HG03045 (cell line): ENCODE measurements around the gene CTXN1.
"Not testable (repeated sequence)": the region's sequence is repeated elsewhere in the genome, so short reads cannot be mapped to it uniquely, and the experiment has no call there.

Source experiments
- ATAC-seq: cut with Tn5 transposase; IDR thresholded peaks from one replicate; pipeline ENCODE4 v1.9.1; 2021; ENCODE audit warnings: mild to moderate bottlenecking, moderate library complexity; ENCODE audit not compliant: unreplicated experiment

Gene CTXN1

DNA sequence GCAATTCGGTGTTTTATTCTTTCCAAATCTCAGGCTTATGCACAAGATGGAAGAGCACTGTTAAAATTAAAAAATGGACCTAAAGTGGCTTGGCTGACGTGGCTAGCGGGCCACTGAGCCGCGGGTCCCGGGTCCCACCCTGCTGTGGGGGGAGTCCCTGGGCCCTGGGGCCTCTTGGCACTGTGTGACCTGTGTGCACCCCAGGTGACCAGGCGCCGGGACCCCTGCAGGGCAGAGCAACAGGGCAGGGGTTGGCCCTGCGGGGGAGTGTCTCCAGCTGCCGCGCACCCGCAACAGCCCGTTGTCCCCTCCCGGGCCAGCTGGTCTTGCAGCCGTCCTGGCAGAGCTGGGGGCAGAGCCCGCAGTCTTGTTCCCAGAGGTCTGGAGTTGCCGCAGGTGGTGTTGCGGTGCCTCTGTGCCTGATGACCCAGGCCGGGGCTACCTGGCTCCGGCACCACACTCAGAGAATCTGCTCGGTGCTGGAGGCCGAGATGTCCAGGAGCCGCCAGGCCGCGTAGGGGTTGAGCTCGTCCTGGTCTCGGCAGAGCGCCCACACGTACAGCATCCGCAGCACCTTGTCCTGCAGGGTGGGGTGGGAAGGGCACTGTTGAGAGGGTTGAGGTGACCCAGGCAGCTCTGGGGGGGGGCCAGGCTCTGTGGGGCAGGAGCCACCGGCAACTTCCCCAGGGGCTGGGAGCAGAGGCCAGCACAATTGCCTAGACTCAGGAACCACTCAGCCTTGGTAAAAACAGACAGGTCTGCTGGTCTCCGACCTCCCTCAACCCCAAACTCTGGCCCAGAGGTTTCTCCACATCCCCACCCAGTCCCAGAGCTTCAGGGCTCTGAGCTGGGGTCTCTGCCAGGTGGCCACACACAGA is 1.0 kb upstream of the CTXN1 start:
- no peak for ATAC-seq

DNA sequence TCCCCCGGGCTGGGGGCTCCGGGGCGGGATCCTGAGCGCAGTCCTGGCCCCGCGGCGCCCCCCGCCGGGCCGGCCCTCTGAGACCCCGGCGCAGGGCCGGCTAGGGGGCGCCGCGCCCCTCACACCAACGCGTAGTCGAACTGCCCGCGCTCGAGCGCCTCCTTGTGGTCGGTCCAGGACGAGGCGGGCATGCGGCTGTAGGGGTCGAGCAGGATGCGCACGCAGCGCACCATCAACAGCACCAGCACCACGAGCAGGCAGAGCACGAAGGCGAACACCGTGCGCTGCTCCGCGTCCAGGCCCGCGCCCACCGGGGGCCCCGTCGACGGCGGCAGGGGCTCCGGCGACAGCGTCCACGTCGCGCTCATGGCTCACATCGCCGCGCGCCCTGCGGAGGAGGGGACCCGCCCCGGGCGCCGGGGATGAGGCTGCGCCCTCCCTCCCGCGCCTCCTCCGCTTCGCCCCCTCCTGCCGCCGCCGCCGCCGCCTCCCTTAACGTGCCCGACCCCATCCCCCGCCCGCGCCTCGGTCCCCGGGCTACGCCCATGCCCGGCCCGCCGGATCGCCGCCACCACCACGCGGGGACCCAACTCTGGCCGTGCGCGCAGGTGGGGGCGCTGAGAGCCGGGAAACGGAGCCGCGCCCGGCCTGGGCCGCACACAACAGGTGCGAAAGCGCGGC is 624 bp downstream of the CTXN1 start:
- ATAC-seq: no peak

DNA sequence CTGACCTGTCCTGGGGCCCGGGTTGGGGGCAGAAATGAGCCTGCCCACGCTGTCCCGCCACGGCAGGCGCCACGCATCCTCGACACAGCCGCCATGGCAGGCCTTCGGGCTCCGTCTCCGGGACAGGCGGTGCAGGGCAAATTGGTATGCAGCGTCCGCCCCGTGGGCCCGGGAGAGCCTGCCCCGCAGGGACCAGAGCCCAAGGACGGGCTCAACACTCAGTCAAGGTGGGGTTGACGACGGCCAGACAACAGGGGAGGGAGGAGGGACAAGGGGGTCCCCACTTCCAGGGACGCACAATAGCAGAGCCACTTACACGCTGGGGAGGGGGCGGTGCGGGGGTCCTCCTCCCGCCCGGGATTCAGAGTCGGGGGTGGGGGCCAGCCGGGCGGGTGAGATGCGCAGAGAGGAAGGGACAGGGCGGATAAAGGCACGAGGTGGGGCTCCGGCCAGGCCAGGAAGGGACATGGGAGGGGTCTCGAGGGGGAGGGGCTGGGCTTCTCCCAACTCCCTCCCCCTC is 1.2 kb downstream of the CTXN1 start:
- no peak for ATAC-seq

DNA sequence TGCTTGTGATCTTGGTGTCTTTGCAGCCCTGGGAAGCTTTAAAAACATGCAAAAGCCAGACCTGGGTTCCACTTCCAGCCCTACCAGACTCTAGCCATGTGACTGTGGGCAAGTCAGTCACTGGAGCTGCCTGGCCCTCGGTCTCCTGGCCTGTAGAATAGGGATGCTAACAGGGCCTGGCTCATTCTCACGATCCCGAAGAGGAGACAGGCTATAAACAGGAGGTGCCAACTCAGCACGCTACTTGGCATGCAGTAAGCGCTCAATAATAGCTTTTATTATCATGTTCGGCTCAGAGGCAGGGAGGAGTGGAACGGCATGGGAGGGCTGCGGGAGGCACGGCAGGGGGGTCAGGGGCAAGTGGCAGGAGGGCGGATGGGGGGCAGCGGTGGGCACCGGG is 1.7 kb downstream of the CTXN1 start:
- ATAC-seq: no peak

DNA sequence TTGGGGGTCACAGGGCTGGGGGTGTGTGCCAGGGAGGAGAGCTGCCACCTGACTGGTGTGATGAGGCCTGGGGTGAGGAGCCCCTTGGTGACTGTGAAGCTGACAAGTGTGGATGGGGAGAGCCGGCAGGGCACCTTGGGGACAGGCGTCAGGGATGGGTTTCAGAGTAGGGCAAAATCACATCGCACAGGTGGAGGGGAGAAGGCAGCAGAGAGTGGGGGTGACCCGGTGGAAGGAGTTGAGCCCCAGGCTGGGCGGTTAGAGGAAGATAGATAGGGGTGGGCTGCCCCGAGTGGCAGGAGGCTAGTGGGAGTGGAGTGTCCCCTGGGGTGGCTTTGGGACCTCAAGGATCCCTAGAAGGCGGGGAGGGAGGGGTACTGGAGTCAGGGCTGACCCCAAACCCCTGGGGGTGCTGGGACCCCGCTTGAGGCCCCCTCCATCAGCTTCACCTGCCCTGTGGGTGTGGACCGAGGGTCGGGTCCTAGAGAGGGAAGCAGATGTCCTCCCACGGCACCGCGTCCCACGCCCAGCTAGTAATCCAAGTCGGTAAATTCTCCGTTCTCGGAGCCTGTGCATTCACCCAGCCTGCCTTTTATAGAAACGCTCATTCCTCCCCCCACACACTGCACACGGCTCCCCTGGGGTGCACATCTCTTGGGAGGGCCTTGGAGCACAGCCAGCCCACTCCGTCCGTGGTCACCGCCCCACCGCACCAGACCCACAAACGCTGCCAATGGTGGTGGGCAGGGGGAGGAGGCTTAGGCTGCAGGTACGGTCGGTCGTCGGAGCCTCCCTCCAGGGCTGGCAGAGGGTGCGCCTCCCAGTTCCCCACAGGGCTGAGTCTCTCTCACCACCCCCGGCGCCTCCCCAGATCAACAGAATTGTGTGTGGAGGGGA is 2.4 kb downstream of the CTXN1 start:
- ATAC-seq: no peak

DNA sequence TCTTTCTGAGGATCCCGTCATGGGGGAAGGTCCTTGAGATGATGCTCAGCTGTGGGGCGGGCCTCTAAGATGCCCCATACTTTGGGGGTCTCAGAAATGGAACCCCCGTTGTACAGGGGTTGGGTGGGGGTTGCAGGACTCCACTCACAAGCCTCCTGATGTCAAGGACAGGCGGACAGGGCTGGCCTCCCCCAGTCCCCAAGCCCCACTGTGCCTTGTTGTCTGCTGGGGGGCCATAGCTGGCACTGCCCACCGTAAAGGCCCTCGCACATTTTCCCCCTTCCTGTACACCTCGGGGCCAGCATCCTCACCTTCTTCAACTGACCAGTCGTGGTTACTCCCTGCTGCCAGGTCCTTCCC is 3.1 kb downstream of the CTXN1 start:
- ATAC-seq: no peak

DNA sequence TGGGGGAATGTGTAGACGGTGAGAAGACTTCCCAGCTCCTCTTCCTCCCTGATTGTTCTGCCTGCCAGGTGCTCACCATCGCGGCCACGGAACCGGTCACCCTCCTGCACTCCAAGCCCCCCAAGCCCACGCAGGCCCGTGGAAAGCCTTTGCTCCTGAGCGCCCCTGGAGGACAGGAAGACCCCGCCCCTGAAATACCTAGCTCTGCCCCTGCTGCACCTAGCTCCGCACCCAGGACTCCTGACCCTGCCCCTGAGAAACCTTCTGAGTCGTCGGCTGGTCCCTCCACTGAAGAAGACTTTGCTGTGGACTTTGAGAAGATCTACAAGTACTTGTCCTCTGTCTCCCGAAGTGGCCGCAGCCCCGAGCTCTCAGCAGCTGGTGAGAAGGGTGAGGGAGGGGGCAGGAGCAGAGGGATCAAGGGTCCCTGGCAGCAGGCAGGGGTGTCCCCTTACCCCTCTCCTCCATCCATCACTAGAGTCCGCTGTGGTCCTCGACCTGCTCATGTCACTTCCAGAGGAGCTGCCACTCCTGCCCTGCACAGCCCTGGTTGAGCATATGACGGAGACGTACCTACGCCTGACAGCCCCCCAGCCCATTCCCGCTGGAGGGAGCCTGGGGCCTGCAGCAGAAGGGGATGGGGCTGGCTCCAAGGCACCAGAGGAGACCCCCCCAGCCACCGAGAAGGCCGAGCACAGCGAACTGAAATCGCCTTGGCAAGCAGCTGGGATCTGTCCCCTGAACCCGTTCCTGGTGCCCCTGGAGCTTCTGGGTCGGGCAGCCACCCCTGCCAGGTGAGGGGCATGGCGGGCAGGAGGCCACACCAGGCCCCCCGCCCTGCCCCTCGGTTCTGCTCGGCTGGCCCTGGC is 3.7 kb downstream of the CTXN1 start:
- ATAC-seq: no peak

DNA sequence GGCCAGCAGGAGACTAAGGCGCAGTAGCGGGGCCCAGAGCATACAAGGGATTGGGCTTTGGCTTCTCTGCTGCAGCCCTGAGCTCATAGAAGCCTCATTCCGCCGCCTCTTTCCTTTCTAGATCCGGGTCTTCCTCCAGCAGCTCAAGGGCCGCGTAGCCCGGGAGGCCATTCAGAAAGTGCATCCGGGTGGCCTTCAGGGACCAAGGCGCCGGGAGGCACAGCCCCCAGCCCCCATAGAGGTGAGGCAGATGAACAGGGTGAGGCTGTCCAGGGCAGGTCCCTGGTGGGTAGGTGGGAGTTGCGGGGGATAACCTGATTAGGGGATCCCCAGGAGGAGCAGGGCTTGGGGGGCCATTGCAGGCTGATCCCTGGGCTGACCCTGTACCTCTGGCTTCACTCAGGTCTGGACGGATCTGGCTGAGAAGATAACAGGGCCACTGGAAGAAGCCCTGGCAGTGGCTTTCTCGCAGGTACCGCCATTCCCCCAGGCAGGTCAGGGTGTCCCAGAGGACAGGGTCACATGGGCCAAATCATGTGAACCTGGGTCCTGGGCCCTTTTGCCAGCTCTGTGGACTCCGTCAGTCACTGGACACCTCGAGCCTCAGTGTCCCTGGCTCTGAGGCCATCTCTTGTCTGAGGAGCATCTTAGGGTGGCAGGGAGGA is 4.5 kb downstream of the CTXN1 start:
- ATAC-seq: no peak

DNA sequence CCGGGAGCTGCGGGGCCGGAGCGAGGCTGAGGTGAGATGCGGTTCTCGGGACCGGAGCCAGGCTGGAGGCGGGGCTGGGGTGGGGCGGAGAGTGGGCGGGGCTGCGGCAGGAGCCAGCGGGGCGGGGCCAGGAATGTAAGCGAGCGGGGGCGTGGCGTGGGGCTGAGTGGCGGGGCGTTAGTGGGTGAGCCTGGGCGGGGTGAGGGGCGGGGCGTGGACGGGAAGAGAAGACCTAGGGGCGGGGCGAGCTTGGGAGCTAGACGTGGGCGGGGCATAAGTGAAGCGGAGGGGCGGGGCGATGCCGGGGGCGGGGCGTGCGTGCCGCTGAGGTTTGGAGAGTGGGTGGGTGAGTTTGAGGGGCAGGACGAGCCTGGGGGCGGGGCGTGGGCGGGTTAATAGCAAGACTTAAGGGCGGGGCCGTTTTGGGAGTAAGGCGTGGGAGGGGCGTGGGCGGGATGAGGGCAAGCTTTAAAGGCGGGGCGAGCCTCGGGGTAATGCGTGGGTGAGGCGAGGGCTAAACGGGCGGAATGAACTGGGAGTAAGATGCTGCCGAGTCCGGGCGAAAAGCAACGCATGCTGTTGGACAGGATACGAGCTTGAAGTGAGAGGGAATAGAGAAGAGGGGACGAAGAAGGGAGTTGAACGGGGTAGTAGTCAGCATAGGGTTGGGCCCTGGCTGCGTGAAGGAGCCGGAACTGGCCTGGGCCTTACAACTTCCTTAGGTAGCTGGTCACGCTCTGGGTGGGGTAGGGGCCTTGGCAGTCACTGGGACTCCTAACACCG is 5.2 kb downstream of the CTXN1 start:
- peak; percentile 35 for ATAC-seq

DNA sequence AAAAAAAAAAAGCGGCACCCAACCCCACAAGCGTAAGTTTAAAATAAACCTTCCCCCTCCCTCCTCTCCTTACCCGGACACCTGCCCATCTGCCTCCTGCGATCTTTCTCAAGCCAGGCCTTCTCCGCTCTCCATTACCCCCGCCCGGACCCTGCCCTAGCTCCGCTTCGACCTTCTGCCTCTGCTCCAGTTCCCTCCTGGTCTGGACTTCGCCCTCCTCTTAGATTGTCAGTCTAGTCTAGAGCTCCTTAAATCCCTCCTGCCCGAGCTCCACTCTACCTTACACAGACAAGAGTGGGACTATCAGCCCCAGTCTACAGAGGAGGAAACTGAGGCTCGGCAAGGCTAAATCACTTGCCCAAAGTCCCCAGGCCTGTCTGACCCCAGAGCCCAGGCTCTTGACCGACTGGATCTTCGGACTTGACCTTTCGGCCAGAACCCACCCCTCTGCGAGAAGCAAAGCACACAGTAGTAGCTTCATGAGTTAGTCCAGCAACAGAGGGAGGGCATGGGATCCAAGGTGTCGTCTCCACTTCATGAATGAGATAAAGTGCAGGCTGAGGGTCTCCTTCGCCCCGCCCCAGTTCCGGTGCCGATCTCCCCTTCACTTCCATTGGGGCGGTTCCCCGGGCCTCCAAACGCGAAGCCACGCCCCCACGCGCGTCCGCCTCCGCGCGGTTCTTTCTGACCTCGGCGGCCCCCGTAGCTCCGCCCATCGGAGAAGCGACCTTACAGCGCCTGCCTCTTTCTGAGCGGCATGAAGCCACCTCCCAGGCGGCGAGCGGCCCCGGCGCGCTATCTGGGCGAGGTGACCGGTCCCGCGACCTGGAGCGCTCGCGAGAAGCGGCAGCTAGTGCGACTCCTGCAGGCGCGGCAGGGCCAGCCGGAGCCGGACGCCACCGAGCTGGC is 6.1 kb downstream of the CTXN1 start, which contains the start of gene SNAPC2:
SNAPC2 (plus strand) TSS at position 729 of the 909 bp plus-strand sequence; CDS start at position 758, 29 bp downstream.
- peak; percentile 48 for ATAC-seq

DNA sequence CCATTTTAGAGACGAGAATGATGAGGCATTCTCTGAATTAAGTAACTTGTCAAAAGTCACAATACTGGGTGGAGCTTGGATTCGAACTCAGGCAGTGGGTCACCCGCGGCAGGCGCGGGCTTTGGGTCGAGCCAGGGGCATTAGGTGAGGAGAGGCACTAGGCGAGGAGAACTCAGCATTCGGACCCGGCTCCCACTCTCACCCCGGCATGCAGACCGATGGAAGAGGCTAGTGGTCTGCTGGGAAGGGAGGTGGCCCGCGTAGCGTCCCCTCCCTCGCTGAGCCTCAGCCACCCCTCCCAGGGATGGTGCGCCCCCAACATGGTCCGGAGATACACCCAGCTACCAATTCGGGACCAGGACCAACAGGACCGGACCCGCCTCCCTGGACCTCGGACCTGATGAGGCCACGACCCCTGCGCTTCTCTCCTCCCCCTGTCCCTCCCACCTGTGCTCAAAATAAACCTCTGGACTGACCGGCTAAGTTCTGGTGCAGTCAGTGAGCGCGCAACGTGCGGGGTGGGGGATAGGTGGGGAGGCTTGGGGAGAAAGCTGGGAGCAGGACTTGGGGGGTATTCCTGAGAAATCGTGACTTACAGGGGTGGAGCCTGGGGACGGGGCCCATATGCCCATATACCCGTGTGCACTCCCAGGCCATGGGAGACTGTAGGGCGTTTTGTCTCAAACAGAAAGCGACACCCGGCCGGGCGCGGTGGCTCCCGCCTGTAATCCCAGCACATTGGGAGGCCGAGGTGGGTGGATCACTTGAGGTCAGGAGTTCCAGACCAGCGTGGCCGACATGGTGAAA is 7.1 kb downstream of the CTXN1 start:
- no peak for ATAC-seq

DNA sequence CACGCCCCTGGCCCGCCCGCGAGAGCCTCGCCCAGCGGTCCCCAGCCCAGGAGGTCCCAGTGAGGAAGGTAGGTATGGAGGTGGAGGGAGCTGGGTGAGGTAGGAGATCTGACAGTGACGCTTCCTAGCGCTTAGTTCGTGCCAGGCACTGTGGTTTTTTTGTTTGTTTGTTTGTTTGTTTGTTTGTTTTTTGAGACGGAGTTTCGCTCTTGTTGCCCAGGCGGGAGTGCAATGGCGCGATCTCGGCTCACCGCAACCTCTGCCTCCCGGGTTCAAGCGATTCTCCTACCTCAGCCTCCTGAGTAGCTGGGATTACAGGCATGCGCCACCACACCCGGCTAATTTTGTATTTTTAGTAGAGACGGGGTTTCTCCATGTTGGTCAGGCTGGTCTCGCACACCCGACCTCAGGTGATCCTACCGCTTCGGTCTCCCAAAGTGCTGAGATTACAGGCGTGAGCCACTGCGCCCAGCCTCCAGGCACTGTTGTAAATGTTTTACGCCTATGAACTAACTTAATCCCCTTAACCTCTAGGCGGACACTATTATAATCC is 7.8 kb downstream of the CTXN1 start:
- ATAC-seq: not testable (repeated sequence)

DNA sequence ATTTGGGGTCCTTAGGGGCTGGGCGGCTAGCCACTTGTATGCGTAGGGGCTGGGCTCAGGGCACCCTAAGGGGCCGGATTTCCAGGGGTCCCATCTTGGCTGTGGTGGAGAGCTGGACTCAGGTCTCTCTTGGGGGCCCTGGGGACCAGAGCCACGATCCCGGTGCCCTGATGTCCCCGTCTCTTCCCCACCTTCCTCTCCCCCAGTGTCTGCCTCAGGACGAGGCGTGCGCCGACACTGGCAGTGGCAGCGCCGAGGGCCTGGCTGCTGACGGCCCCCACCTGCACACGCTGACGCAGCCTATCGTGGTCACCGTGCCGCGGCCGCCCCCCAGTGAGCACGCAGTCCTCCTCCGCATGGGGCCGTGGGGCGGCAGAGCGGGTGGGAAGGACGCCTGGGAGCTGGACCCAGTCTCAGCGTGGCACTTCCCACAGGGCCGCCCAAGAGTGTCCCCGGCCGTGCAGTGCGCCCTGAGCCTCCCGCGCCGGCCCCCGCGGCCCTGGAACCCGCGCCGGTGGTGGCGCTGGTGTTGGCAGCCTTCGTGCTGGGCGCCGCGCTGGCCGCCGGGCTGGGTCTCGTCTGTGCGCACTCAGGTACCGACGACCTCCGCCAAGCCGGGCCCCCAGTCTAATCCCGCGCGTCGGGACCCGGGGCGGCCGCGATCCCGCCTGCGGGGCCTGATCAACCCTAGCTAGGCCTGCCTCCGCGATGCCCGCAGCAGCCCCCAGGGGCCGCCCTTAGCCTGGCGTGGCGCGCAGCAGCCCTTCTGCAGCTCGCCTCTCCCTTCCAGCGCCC is 8.5 kb downstream of the CTXN1 start:
- ATAC-seq: no peak

DNA sequence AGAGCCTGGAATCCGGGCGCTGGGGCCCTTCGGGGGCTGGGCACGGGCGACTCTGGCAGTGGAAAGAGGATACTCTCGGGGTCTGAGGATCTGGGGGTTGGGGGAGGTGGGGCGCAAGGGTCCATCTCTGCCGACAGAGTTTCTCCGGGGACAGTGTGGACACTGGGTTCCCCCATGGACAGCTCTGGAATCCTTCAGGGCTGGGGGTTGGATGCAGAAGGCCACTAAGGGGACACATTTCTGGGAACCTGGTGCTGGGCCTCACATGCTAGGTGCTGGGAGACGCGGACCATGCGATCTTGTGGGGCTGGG is 9.0 kb downstream of the CTXN1 start:
- no peak for ATAC-seq

DNA sequence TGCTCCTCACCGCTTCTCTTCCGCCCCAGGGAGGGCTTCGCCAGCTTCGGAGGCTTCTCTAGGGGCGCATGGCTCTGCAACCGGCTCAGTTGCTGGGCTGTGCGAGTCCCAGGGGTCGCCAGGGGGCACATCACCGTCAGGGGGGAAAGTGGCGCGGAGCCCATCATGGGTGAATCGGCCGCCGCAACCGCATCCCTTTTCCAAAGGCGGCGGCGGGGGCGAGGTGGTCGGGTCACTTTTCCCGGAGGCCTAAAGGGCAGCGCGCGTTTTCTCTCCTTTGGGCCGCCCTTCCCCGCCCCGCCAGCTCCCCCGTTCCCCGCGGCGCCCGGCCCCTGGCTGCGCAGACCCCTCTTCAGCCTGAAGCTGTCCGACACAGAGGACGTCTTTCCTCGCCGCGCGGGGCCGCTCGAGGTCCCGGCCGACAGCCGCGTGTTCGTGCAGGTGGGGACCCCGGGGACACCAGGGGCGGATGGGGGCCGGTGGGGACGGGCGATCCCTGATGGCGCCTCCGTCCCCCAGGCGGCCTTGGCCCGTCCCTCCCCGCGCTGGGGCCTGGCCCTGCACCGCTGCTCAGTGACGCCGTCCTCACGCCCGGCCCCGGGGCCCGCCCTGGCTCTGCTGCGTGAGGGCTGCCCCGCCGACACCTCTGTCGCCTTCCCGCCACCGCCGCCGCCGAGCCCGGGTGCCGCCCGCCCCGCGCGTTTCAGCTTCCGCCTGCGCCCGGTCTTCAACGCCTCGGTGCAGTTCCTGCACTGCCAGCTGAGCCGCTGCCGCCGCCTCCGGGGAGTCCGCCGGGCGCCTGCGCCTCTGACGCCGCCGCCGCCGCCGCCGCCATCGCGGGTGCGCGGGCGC is 9.6 kb downstream of the CTXN1 start:
- ATAC-seq: no peak
